ENCODE results near the gene GPR89A.
"Not testable (repeated sequence)": the region's sequence is repeated elsewhere in the genome, so short reads cannot be mapped to it uniquely, and the experiment has no call there.

DNA sequence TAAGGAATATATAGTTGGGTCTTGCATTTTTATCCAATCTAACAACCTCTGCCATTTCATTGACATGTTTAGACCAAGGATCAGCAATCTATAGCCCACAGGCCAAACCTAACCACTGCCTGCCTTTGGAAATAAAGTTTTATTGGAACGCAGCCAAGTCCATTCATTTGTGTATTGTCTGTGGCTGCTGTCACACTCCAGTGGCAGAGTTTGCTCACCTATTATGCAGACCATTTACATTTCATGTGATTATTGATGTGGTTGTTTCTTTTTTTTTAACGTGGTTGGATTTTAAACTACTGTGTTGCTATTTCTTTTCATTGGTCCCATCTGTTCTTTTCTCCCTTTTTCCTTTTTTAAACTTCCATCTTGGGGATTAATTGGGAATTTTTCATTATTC lies 54.7 kb downstream of the GPR89A start:
- TF ChIP-seq CTCF, POLR2A (IDR thresholded peaks at IDR 0.05): not testable (repeated sequence)

All from body of pancreas (tissue), 4 donors.